Pons (tissue), 1 donor: ENCODE measurements around the gene KIAA0586.
"Not testable (repeated sequence)": the region's sequence is repeated elsewhere in the genome, so short reads cannot be mapped to it uniquely, and the experiment has no call there.

Experiments
- DNase-seq: peaks from one replicate; pipeline ENCODE4 v3.0.0-alpha.2; 2016; ENCODE audit warnings: low spot score

KIAA0586 gene

DNA sequence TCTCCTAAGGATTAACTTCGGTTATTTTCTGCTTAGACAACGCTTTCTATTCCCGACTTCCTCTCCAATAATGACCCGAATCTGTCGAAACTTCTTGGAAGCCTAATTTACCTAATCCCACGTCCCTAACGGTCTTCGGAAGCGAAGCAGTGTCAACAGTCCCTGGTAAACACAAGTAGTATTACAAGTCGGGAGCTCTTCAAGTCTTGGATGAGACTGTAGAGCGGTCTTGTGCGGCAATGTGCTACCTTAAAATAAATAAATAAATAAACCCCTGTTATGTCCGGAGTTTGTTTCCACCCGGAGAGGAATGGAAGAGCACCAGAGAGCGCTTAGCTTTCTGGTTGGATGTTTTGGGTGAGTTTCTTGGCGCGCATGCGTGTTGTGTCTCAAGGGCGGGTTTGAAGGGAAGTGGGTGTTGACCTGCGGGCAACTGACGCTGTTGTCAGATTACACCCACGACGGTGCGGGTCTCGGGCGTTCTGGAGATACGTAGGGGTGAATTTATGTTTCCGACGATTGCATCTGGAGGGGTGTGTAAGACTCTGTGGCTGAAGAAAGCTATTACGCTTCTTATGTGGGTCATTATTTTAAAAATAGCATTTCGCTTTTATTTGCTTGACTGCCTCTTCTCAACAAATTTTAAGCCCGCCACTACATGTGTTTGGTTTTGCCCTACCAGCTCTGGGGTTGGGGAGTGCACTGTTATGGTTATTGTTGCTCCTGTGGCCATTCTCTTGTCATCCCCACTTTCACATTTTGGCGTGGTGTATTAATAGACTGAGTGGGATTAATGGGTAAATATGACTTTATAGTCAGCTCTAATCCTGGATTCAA, at the start of gene KIAA0586, which contains the start of gene TIMM9:
Gene KIAA0586 (plus strand): TSS at position 439 of the 837 bp plus-strand sequence. CDS start 546 bp downstream, outside the sequence.
Gene TIMM9 (minus strand): TSS at position 251 of the 837 bp plus-strand sequence. CDS start 15,586 bp downstream, outside the sequence.
- peak; percentile 98 for DNase-seq

DNA sequence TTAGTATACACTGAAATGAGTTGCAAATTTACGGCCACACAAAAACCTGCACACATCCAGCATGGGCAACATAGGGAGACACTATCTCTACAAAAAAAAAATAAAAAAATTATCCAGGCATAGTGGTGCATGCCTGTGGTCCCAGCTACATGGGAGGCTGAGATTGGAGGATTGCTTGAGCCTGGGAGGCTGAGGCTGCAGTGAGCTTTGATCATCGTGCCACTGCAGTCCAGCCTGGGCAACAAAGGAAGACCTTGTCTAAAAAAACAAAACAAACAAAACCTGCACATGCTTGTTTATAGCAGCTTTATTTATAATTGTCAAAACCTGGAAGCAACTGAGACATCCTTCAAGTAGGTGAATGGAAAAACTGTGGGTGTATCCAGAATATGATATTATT, 36.7 kb upstream of the KIAA0586 start:
- DNase-seq: no peak

- DNase-seq: no peak
Observed at GRCh38 chr14:58395562-58395811, 32.0 kb upstream of the KIAA0586 start.

DNA sequence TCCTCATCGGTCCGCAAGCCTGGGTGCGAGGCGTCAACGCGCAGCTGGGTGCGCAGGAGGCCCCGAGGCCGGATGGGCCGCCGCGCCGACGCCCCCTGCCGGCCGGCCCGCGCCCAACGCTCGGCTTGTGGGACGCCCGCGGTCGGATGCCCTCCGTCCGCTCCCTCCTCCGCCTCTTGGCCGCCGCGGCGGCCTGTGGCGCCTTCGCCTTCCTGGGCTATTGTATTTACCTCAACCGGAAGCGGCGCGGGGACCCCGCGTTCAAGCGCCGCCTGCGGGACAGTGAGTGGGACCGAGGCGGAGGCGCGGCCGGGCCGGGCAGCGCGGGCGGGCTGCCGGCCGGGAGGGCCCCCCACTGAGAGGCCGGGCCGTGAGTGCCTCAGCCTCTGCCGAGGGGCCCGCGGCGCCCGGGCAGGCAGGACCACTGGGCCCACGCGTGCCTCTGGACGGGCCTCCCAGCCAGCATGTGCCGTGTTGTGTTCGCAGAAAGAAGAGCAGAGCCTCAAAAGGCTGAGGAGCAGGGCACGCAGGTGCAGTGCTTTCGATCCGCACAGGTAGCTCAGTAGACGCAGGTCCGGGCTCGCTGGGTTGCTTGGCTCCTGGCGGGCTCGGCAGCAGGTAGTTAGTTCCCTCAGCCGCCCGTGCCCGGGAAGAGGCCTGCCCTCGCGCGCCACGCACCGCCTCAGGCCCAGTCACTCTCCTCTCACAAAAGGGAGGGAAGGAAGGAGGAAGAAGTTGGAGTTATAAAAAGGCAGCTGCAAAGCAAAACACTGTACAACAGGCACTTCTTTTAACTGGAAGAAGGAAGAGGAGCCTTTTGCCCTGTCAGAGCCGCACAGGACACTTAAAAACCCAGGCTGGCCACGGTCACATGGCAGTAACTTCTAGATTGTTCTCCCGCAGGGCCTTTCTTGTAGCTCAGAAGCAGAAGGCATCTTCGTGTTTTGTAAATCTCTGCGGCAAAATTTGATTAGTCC, 31.4 kb upstream of the KIAA0586 start, which contains the start of gene TOMM20L:
Gene TOMM20L (plus strand): TSS at position 119 of the 977 bp plus-strand sequence. CDS start 28 bp downstream, at position 147.
- peak; percentile 37 for DNase-seq

DNA sequence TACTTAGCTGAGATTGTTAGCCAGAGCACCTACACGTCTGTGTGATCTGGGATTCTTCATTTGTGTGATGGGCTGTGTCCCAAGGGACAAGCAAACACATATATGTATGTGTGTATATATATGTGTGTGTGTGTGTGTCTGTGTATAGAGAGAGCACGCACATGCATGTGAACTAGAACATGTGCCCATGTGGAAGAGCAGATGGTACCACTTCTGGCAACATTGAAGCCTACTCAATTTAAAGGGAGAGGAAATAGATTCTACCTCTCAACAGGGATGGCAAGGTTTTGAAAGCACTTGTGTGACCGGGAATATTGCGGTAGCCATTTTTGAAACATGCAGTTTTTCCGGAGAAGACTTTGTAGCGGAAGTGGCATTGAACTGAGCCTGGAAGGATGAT, 30.4 kb upstream of the KIAA0586 start:
- no peak for DNase-seq

GRCh38 chr14:58398495-58398894, 29.0 kb upstream of the KIAA0586 start:
- no peak for DNase-seq

DNA sequence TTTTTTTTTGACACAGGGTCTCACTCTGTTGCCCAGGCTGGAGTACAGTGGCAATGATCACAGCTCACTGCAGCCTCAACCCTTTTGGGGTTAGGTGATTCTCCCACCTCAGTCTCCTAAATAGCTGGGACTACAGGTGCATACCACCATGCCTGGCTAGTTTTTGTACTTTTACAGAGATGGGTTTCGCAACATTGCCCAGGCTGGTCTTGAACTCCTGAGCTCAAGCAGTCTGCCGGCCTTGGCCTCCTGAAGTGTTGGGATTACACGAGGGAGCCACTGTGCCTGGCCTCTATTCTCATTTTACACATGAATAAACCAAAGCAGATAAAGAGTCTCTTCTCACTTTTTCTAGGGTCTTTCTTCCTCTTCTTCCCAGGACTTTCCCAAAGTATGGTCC, 28.6 kb upstream of the KIAA0586 start:
- no peak for DNase-seq

DNA sequence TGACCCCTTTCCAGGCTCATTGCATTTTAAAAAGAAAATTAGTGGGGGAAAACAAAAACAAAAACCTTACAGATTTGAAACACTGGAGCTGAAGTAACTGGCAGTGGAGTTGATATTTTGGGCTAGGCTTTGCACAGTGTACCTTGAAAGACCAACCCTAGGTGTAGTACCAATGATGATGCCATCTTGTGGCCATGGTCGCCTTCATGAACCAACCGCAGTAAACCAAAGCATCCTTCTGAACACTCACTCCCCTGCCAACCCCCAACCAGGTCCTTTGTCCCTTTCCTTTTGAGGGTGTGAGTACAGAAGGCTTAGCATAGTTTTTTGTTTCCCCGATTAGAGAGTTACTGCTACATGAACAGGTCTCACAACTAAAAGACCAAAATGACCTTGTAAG, 25.9 kb upstream of the KIAA0586 start:
- DNase-seq: no peak

GRCh38 chr14:58408681-58409215, 18.8 kb upstream of the KIAA0586 start:
- DNase-seq: peak; percentile 95

GRCh38 chr14:58414845-58415244, 12.7 kb upstream of the KIAA0586 start:
- no peak for DNase-seq

GRCh38 chr14:58415636-58416547, 11.6 kb upstream of the KIAA0586 start:
- no peak for DNase-seq

GRCh38 chr14:58416934-58417333, 10.6 kb upstream of the KIAA0586 start:
- DNase-seq: not testable (repeated sequence)

GRCh38 chr14:58426670-58427280, 744 bp upstream of the KIAA0586 start:
- peak; percentile 27 for DNase-seq

GRCh38 chr14:58428118-58428683, 682 bp downstream of the KIAA0586 start:
- DNase-seq: peak; percentile 65

- DNase-seq: no peak
Observed at GRCh38 chr14:58430156-58430555, 2.6 kb downstream of the KIAA0586 start.

GRCh38 chr14:58439476-58439875, 12.0 kb downstream of the KIAA0586 start:
- DNase-seq: no peak

- no peak for DNase-seq
Observed at GRCh38 chr14:58444627-58445026, 17.1 kb downstream of the KIAA0586 start.

- no peak for DNase-seq
Observed at GRCh38 chr14:58455593-58456265, 28.2 kb downstream of the KIAA0586 start.

DNA sequence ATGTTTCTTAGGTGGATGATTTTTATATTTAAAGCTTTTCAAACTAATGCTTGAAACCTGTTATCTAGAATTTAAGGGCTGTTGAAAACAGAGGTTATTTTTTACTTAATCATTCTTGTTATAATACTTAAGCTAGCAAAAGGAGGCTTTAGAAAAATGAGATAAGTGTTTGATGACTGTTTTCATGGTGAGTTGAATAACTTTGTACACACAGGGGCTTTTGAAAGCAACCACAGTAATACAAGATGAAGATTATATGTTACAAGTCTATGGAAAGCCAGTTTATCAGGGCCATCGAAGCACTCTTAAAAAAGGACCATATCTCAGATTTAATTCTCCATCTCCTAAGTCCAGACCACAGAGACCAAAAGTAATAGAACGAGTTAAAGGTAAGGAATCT, 33.3 kb downstream of the KIAA0586 start:
- no peak for DNase-seq

- DNase-seq: no peak
Observed at GRCh38 chr14:58463147-58463546, 35.6 kb downstream of the KIAA0586 start.
